ENCODE data around the gene ADAR. TPM values are rescaled to one million over a fixed set of nuclear protein-coding genes. Genes with fewer than 3 reads are reported as not detected.

Gene ADAR
- total and polyA plus RNA-seq, 2 experiments from 2014 or later = 61.3 to 71.3 TPM

DNA sequence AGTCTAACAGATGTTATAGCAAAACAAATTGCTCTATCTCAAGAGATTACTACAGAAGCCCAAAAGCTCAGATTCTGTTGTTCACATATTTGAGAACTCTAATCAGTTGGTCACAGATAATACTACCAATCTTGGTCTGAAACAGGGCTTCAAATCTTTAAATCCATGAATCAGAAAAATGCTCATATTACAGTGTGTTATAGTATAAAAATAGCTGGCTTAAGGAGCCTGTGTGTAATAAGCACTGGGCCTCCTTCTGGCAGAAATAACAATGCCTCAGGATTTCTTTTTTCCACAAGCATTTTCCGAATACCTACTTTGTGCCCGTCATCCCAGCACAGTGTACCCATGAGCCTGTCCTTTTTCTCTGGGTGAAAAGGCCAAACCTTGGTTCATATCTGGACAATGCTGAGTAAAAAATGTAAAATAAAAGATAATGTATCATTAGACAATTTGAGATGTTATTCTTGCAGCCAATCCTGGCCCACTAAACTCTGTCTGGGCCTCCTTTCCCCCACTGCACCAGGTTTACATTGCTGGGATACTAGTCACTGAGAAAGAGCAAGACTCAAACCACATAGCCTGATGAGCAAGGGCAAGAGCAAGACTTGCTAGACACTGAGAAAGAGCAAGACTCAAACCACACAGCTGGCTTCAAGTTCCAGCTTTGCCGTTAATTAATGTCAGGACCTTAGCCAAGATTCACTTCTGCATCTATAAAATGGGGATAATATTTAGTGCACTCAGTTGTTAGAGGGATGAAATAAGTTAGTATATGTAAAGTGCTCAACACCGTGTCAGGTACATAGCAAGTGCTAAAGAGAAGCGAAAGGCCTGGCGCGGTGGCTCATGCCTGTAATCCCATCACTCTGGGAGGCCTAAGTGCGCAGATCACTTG is 17.0 kb upstream of the ADAR start:
- H3K9ac ChIP-seq = peak overlapping the region; percentile 50
- no peak overlapping the region for H3K4me3 ChIP-seq
- no peaks in the 10 kb centered on the region for H3K9me2 ChIP-seq (ENCODE audit: insufficient read depth)
- in situ Hi-C loops (cut with MboI) = no loop called here
- peaks cover 38% of the 10 kb centered on the region for H3F3A ChIP-seq (ENCODE audit: insufficient read depth)
- H3K9me3 ChIP-seq (ENCODE audit: low read depth) = no peaks in the 10 kb centered on the region
- H3K4me2 ChIP-seq (ENCODE audit: unreplicated experiment) = peak overlapping the region; percentile 21
- H3K4me1 ChIP-seq (ENCODE audit: insufficient read depth) = peaks cover 32% of the 10 kb centered on the region
- TF ChIP-seq EZH2phosphoT487 (IDR thresholded peaks at IDR 0.05; ENCODE audit: insufficient read depth, low read depth) (no peak), EZH2 (IDR thresholded peaks at IDR 0.05; ENCODE audit: insufficient read depth, poor library complexity, severe bottlenecking) (no peak)
- no peak overlapping the region for H2AFZ ChIP-seq
- peaks cover 72% of the 10 kb centered on the region for H3K79me2 ChIP-seq (ENCODE audit: insufficient read depth)
- 86 to 88% methylated on average over 8 of the region's 8 CpGs for WGBS, 2 experiments (ENCODE audit: low coverage in 1 of 2, low lambda C conversion rate in 2 of 2, missing lambda C conversion rate in 2 of 2)
- no peaks in the 10 kb centered on the region; the same call in 1 of the 2 replicates for H4K20me1 ChIP-seq (ENCODE audit: insufficient read depth)
- H3K36me3 ChIP-seq (ENCODE audit: low read depth) = no peaks in the 10 kb centered on the region
- DNase-seq = peak; percentile 89
- H3K27ac ChIP-seq = peak overlapping the region; percentile 79
- H3K27me3 ChIP-seq (replicated peaks; ENCODE audit: insufficient read depth) = no peaks in the 10 kb centered on the region

GRCh38 chr1:154623358-154623757 is 15.4 kb upstream of the ADAR start:
- no peak for DNase-seq
- H3K36me3 ChIP-seq (ENCODE audit: low read depth) = no peaks in the 10 kb centered on the region; the same call in 1 of the 2 replicates
- peaks cover 31% of the 10 kb centered on the region for H3K4me1 ChIP-seq (ENCODE audit: insufficient read depth)
- 98 to 100% methylated on average over 3 of the region's 3 CpGs for WGBS, 2 experiments (ENCODE audit: low coverage in 1 of 2, low lambda C conversion rate in 2 of 2, missing lambda C conversion rate in 2 of 2)
- no peaks in the 10 kb centered on the region for H3K9me3 ChIP-seq (ENCODE audit: low read depth)
- no peak overlapping the region for H3K4me2 ChIP-seq (ENCODE audit: unreplicated experiment)
- H4K20me1 ChIP-seq (ENCODE audit: insufficient read depth) = peaks cover 3% of the 10 kb centered on the region; the same call in 1 of the 2 replicates
- H3F3A ChIP-seq (ENCODE audit: insufficient read depth) = peaks cover 38% of the 10 kb centered on the region
- no peak overlapping the region for H3K9ac ChIP-seq
- H3K27me3 ChIP-seq (replicated peaks; ENCODE audit: insufficient read depth) = no peaks in the 10 kb centered on the region
- in situ Hi-C loops (cut with MboI) = no loop called here
- peaks cover 88% of the 10 kb centered on the region for H3K79me2 ChIP-seq (ENCODE audit: insufficient read depth)
- TF ChIP-seq EZH2 (IDR thresholded peaks at IDR 0.05; ENCODE audit: insufficient read depth, poor library complexity, severe bottlenecking) (no peak), EZH2phosphoT487 (IDR thresholded peaks at IDR 0.05; ENCODE audit: insufficient read depth, low read depth) (no peak)
- no peak overlapping the region for H3K4me3 ChIP-seq
- H3K9me2 ChIP-seq (ENCODE audit: insufficient read depth) = no peaks in the 10 kb centered on the region
- H2AFZ ChIP-seq = no peak overlapping the region
- no peak overlapping the region for H3K27ac ChIP-seq

DNA sequence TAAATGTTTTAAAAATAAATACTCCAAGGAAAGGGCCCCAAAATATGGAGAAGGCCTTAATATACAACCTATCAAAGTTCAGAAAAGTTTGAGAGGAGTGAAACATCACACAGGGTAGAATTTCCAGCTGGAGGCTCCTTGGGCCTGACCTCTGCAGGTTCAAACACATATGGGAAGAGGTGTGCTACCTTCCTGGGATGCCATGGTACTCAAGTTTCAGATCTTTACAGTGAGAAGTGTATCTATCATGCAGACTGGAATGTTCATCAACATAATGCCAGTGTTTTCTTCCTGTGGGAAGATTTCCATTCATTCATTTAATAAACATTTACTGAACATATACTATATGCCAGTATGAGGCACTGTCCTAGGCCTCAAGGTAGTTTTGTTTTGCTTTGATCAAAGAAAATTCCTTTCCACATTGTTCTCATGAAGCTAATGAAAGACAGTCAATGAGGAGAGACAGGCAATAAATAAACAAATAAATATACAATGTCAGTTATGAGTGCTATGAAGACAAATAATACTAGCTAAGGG is 14.6 kb upstream of the ADAR start:
- no peaks in the 10 kb centered on the region for H3K9me2 ChIP-seq (ENCODE audit: insufficient read depth)
- H3K36me3 ChIP-seq (ENCODE audit: low read depth) = no peaks in the 10 kb centered on the region; the same call in 1 of the 2 replicates
- H3K4me3 ChIP-seq = no peak overlapping the region
- no peaks in the 10 kb centered on the region for H3K9me3 ChIP-seq (ENCODE audit: low read depth)
- H3K79me2 ChIP-seq (ENCODE audit: insufficient read depth) = peaks cover 96% of the 10 kb centered on the region
- DNase-seq = no peak
- H3K4me2 ChIP-seq (ENCODE audit: unreplicated experiment) = no peak overlapping the region
- H3K9ac ChIP-seq = no peak overlapping the region
- in situ Hi-C loops (cut with MboI) = no loop called here
- H3K4me1 ChIP-seq (ENCODE audit: insufficient read depth) = peaks cover 27% of the 10 kb centered on the region
- peaks cover 35% of the 10 kb centered on the region for H3F3A ChIP-seq (ENCODE audit: insufficient read depth)
- H2AFZ ChIP-seq = no peak overlapping the region
- H3K27ac ChIP-seq = no peak overlapping the region
- TF ChIP-seq EZH2phosphoT487 (IDR thresholded peaks at IDR 0.05; ENCODE audit: insufficient read depth, low read depth) (no peak), EZH2 (IDR thresholded peaks at IDR 0.05; ENCODE audit: insufficient read depth, poor library complexity, severe bottlenecking) (no peak)
- peaks cover 3% of the 10 kb centered on the region; the same call in 1 of the 2 replicates for H4K20me1 ChIP-seq (ENCODE audit: insufficient read depth)
- H3K27me3 ChIP-seq (replicated peaks; ENCODE audit: insufficient read depth) = no peaks in the 10 kb centered on the region

DNA sequence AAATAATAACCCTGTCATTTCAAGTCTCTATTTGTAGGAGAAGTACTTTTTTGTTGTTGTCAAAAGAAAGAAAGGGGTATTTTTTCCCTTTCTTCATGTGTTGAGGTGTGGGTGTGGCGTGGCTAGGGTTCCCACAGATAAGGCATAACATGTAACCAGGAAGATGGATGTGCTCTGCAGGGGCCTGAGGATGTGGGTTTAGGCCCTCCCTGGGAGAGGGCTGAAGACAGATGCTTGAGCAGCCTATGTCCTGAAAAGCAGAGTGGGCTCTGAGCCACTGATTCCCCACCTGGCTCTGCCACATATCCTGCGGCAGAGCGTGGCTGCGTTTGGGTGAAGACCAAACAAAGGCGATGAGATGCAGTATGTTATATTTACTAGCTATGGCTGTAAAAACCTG is 13.9 kb upstream of the ADAR start:
- H3K27ac ChIP-seq = no peak overlapping the region
- H3K9me3 ChIP-seq (ENCODE audit: low read depth) = no peaks in the 10 kb centered on the region
- H3K4me2 ChIP-seq (ENCODE audit: unreplicated experiment) = no peak overlapping the region
- H3K4me1 ChIP-seq (ENCODE audit: insufficient read depth) = peaks cover 27% of the 10 kb centered on the region
- H2AFZ ChIP-seq = no peak overlapping the region
- peaks cover 100% of the 10 kb centered on the region for H3K79me2 ChIP-seq (ENCODE audit: insufficient read depth)
- H4K20me1 ChIP-seq (ENCODE audit: insufficient read depth) = peaks cover 3% of the 10 kb centered on the region; the same call in 1 of the 2 replicates
- H3K36me3 ChIP-seq (ENCODE audit: low read depth) = no peaks in the 10 kb centered on the region; the same call in 1 of the 2 replicates
- WGBS, 2 experiments (ENCODE audit: low coverage in 1 of 2, low lambda C conversion rate in 2 of 2, missing lambda C conversion rate in 2 of 2) = 96 to 98% methylated on average over 5 of the region's 5 CpGs
- no peak for DNase-seq
- H3K4me3 ChIP-seq = no peak overlapping the region
- H3K27me3 ChIP-seq (replicated peaks; ENCODE audit: insufficient read depth) = no peaks in the 10 kb centered on the region
- H3K9me2 ChIP-seq (ENCODE audit: insufficient read depth) = no peaks in the 10 kb centered on the region
- in situ Hi-C loops (cut with MboI) = no loop called here
- H3K9ac ChIP-seq = no peak overlapping the region
- peaks cover 33% of the 10 kb centered on the region for H3F3A ChIP-seq (ENCODE audit: insufficient read depth)
- no peak for TF ChIP-seq EZH2 (IDR thresholded peaks at IDR 0.05; ENCODE audit: insufficient read depth, poor library complexity, severe bottlenecking)
- TF ChIP-seq EZH2phosphoT487 (IDR thresholded peaks at IDR 0.05; ENCODE audit: insufficient read depth, low read depth) = no peak
